Endothelial cell of umbilical vein (primary cell): Measurements from ENCODE around the gene ATP1B1. TPM values are rescaled to one million over a fixed set of nuclear protein-coding genes. Genes with fewer than 3 reads are reported as not detected.
"Not testable (repeated sequence)": the region's sequence is repeated elsewhere in the genome, so short reads cannot be mapped to it uniquely, and the experiment has no call there.

ENCODE experiments used
- BruUV-seq: library from RNA; stranded (reverse); fragments of 400-500 nt; replicated peaks from 2 replicates; lab custom pipeline; 2021; lab: Mats Ljungman, UMichigan
- CTCF ChIA-PET: fragments of 300-600, 350-600 bp; sonication (Branson Sonifier 250); formaldehyde crosslinking; loops from one replicate; lab custom pipeline; 2021; ENCODE audit warnings: antibody characterized with exemption, inconsistent platforms; lab: Charles Lee
- POLR2A ChIA-PET: fragments of 300-600, 350-600 bp; sonication (Branson Sonifier 250); formaldehyde crosslinking; loops from one replicate; lab custom pipeline; 2021; ENCODE audit warnings: antibody characterized with exemption, inconsistent platforms; lab: Charles Lee
- DNase-seq: peaks from one replicate; pipeline ENCODE4 v3.0.0-alpha.2; 2011; ENCODE audit warnings: low read depth, low spot score
- FAIRE-seq: peaks from 2 replicates; lab custom pipeline; 2011; peaks lifted over from hg19 to GRCh38; lab: Jason Lieb, UNC
- H2AFZ ChIP-seq: 2 replicates; pipeline ENCODE4 v1.6.0; 2012; ENCODE audit warnings: low read depth, low read length, control low read depth, inconsistent platforms
- H3K27ac ChIP-seq: 2 replicates; pipeline ENCODE4 v1.5.1; 2011; ENCODE audit warnings: low read depth, mild to moderate bottlenecking, control low read depth, low read length, moderate library complexity; ENCODE audit not compliant: insufficient read depth
- H3K27me3 ChIP-seq, 2 experiments: 2 replicates each; pipeline versions ENCODE4 v1.6.0 to v1.6.1; 2011; ENCODE audit warnings: low read length in 2 of 2, mixed read lengths in 1 of 2; ENCODE audit not compliant: control insufficient read depth in 2 of 2, insufficient read depth in 2 of 2
- H3K36me3 ChIP-seq, 2 experiments: 2 replicates in 1 of 2; 3 replicates in 1 of 2; pipeline ENCODE4 v1.5.1; 2011; ENCODE audit warnings: low read length in 2 of 2, mild to moderate bottlenecking in 1 of 2, moderate library complexity in 1 of 2; ENCODE audit not compliant: control insufficient read depth in 2 of 2, insufficient read depth in 2 of 2; ENCODE audit errors: extremely low read depth in 1 of 2
- H3K4me1 ChIP-seq: 3 replicates; pipeline ENCODE4 v1.5.1; 2011; ENCODE audit warnings: mild to moderate bottlenecking, low read length; ENCODE audit not compliant: control insufficient read depth, insufficient read depth; ENCODE audit errors: extremely low read depth
- H3K4me2 ChIP-seq: 2 replicates; pipeline ENCODE4 v1.6.1; 2011; ENCODE audit warnings: low read length, control low read depth, mixed read lengths; ENCODE audit not compliant: insufficient read depth
- H3K4me3 ChIP-seq, 3 experiments: fragments of 200-600 bp in 1 of 3; sonication (generic), shearing (Covaris generic) in 1 of 3; replicated peaks in 1 of 3; 2 replicates each; pipeline ENCODE4 v1.5.1; 2011 to 2016; ENCODE audit warnings: control low read depth in 3 of 3, low read length in 3 of 3, mild to moderate bottlenecking in 2 of 3, inconsistent platforms in 1 of 3, low read depth in 1 of 3, moderate library complexity in 1 of 3; ENCODE audit not compliant: insufficient read depth in 1 of 3
- H3K79me2 ChIP-seq: 2 replicates; pipeline ENCODE4 v1.6.0; 2012; ENCODE audit warnings: low read length, inconsistent platforms; ENCODE audit not compliant: control insufficient read depth, insufficient read depth
- H3K9ac ChIP-seq: replicated peaks from 2 replicates; pipeline ENCODE3; 2011; ENCODE audit warnings: low read length, control low read depth; ENCODE audit not compliant: insufficient read depth; ENCODE audit errors: extremely low read depth
- H3K9me1 ChIP-seq: replicated peaks from 3 replicates; pipeline ENCODE4 v1.6.0; 2011; ENCODE audit warnings: mild to moderate bottlenecking, low read length; ENCODE audit not compliant: control insufficient read depth, insufficient read depth; ENCODE audit errors: extremely low read depth
- H3K9me3 ChIP-seq: replicated peaks from 2 replicates; pipeline ENCODE4 v1.5.1; 2012; ENCODE audit warnings: low read length, inconsistent platforms; ENCODE audit not compliant: control insufficient read depth, insufficient read depth
- H4K20me1 ChIP-seq: replicated peaks from 2 replicates; pipeline ENCODE3; 2011; ENCODE audit warnings: mild to moderate bottlenecking, low read length; ENCODE audit not compliant: control insufficient read depth, insufficient read depth; ENCODE audit errors: extremely low read depth
- EZH2 ChIP-seq: IDR thresholded peaks from 2 replicates; pipeline ENCODE4 v1.6.1; 2012; ENCODE audit warnings: borderline replicate concordance, low read depth, mild to moderate bottlenecking, moderate library complexity, low read length, inconsistent platforms; ENCODE audit not compliant: severe bottlenecking
- FOS ChIP-seq: IDR thresholded peaks from 2 replicates; pipeline ENCODE4 v1.6.1; 2011; ENCODE audit warnings: mild to moderate bottlenecking, low read length, moderate library complexity, borderline replicate concordance; ENCODE audit not compliant: insufficient read depth
- GATA2 ChIP-seq: IDR thresholded peaks from 2 replicates; pipeline ENCODE4 v1.7.0; 2011; ENCODE audit warnings: low read depth, mild to moderate bottlenecking, moderate library complexity, mixed read lengths, low read length; ENCODE audit not compliant: insufficient read length, insufficient read depth
- JUN ChIP-seq: IDR thresholded peaks from 2 replicates; pipeline ENCODE4 v1.6.1; 2011; ENCODE audit warnings: borderline replicate concordance, low read depth; ENCODE audit not compliant: insufficient read length, insufficient read depth
- MYC ChIP-seq: IDR thresholded peaks from one replicate; pipeline ENCODE4 v1.6.1; 2011; ENCODE audit warnings: mild to moderate bottlenecking, low read depth, low read length
- POLR2A ChIP-seq: IDR thresholded peaks from 2 replicates; pipeline ENCODE4 v1.6.1; 2012; ENCODE audit warnings: low read depth, mild to moderate bottlenecking, control low read depth, low read length
- POLR2AphosphoS5 ChIP-seq: IDR thresholded peaks from 2 replicates; pipeline ENCODE4 v1.6.1; 2012; ENCODE audit warnings: low read depth, mild to moderate bottlenecking, control low read depth, low read length, moderate library complexity; ENCODE audit not compliant: insufficient read depth
- dilution Hi-C: fragments of 300-500 bp; cut with MboI; formaldehyde crosslinking; loops from one replicate; pipeline ENCODE4 v1.15.0; 2019; ENCODE audit warnings: low sequenced_read_pairs; ENCODE audit not compliant: extremely low pct_ligation_motif_present
- intact Hi-C: fragments of 100-400 bp; cut with micrococcal nuclease; formaldehyde crosslinking; loops from one replicate; pipeline ENCODE4 v1.10.0; 2022
- polyA plus RNA-seq, 4 experiments: library from polyadenylated mRNA; depleted of rRNA in 3 of 4; stranded (reverse) in 3 of 4; unstranded in 1 of 4; fragments of >200 nt; gene quantifications; 2 replicates each; pipeline versions ENCODE4 v1.2.1 to v1.2.3, GENCODE V29; 2011 to 2012; ENCODE audit warnings: missing spikeins in 1 of 4
- total RNA-seq: library from RNA; stranded (reverse); gene quantifications from 2 replicates; pipeline ENCODE4 v1.2.3, GENCODE V29; 2021
- TF ChIP-seq, protein P1 (sequence below): IDR thresholded peaks from 2 replicates; pipeline ENCODE4 v1.6.1; 2011; ENCODE audit not compliant: insufficient read depth, insufficient read length

Gene ATP1B1
- total and polyA plus RNA-seq, 2 donors (not counting 3 experiments of a cell fraction or from before 2014, with no cell fraction given), result 14.3 to 56.1 TPM

DNA sequence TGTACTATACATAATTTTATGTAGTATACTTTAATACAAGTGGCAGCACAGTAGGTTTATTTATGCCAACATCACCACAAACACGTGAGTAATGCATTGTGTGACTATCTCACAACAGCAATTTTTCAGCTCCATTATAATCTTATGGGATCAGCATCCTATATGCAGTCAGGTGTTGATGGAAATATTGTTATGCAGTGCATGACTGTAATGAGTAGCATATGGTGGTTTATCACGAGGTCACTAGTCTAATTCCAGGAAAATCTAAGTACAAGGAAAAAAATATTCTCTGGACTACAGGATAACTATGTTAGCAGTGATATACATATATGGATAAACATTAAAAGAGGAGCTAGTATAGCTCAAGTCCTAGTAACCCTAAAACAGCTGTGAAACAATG, 69.0 kb downstream of the ATP1B1 start:
- Histone ChIP-seq H3K4me2 (no peak overlapping the region), H3K4me1 (no peaks in the 10 kb centered on the region), H3K27me3 (no peaks in the 10 kb centered on the region), H4K20me1 (no peaks in the 10 kb centered on the region), H3K27ac (no peak overlapping the region), H3K4me3 (no peak overlapping the region), H3K9me1 (no peaks in the 10 kb centered on the region), H3K36me3 (no peaks in the 10 kb centered on the region), H3K79me2 (no peaks in the 10 kb centered on the region), H2AFZ (no peak overlapping the region), H3K9ac (no peak overlapping the region), H3K9me3 (no peaks in the 10 kb centered on the region)
- no TSS peak for BruUV-seq
- DNase-seq (no peak), FAIRE-seq (no peak)
- TF ChIP-seq MYC (no peak), GATA2 (no peak), POLR2A (no peak), POLR2AphosphoS5 (no peak), FOS (no peak), EZH2 (no peak), JUN (no peak)
- TF ChIP-seq, protein P1, sequence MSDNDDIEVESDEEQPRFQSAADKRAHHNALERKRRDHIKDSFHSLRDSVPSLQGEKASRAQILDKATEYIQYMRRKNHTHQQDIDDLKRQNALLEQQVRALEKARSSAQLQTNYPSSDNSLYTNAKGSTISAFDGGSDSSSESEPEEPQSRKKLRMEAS, result no peak
- CTCF ChIA-PET, result interaction anchor here (0.6 kb wide), 1 partner anchor 172 kb away, joined by 3 read pairs; no protein-coding TSS in a partner anchor
- POLR2A ChIA-PET, result no interaction called here
- dilution Hi-C loops (no loop called here), intact Hi-C loops (no loop called here)

DNA sequence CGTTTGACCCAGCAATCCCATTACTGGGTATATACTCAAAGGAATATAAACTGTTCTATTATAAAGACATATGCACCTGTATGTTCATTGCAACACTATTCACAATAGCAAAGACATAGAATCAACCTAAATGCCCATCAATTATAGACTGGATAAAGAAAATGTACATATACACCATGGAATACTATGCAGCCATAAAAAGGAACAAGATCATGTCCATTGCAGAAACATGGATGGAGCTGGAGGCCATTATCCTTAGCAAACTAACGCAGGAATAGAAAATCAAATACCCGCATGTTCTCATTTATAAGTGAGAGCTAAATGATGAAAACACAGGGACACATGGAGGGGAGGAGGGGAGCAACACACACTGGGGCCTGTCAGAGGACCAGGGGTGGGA, 72.9 kb downstream of the ATP1B1 start:
- BruUV-seq, H3K36me3 ChIP-seq, H2AFZ ChIP-seq, H3K27me3 ChIP-seq, H3K9me1 ChIP-seq, dilution Hi-C loops, H3K9ac ChIP-seq, H3K4me1 ChIP-seq, H4K20me1 ChIP-seq, H3K4me2 ChIP-seq, intact Hi-C loops, DNase-seq, H3K9me3 ChIP-seq, H3K79me2 ChIP-seq, H3K4me3 ChIP-seq, POLR2A ChIA-PET, FAIRE-seq, H3K27ac ChIP-seq, CTCF ChIA-PET: not testable (repeated sequence)
